HG02840 (cell line): Measurements from ENCODE around the gene NAXD.
"Not testable (repeated sequence)": the region's sequence is repeated elsewhere in the genome, so short reads cannot be mapped to it uniquely, and the experiment has no call there.

Source experiments
- ATAC-seq: cut with Tn5 transposase; IDR thresholded peaks from one replicate; pipeline ENCODE4 v1.9.1; 2021; ENCODE audit warnings: mild to moderate bottlenecking, moderate library complexity, moderate number of reproducible peaks; ENCODE audit not compliant: unreplicated experiment, low FRiP score

The NAXD gene

GRCh38 chr13:110615322-110616102 is at the start of gene NAXD:
Gene NAXD (plus strand): TSS chr13:110615545. CDS start chr13:110615602, 57 bp downstream.
- peak; percentile 74 for ATAC-seq

- ATAC-seq = no peak
Measured at GRCh38 chr13:110566171-110566570, 49.2 kb upstream of the NAXD start.

- ATAC-seq = no peak
Measured at GRCh38 chr13:110568612-110569011, 46.7 kb upstream of the NAXD start.

- ATAC-seq = not testable (repeated sequence)
Measured at GRCh38 chr13:110569962-110570361, 45.4 kb upstream of the NAXD start.

- no peak for ATAC-seq
Measured at GRCh38 chr13:110570886-110571285, 44.5 kb upstream of the NAXD start.

- no peak for ATAC-seq
Measured at GRCh38 chr13:110571896-110572777, 43.2 kb upstream of the NAXD start.

- ATAC-seq = no peak
Measured at GRCh38 chr13:110572778-110573118, 42.6 kb upstream of the NAXD start.

- no peak for ATAC-seq
Measured at GRCh38 chr13:110574161-110574560, 41.2 kb upstream of the NAXD start.

- peak; percentile 70 for ATAC-seq
Measured at GRCh38 chr13:110575322-110576069, 39.8 kb upstream of the NAXD start.

GRCh38 chr13:110576070-110576394 is 39.3 kb upstream of the NAXD start:
- no peak for ATAC-seq

GRCh38 chr13:110576736-110577476 is 38.4 kb upstream of the NAXD start:
- ATAC-seq = no peak

- no peak for ATAC-seq
Measured at GRCh38 chr13:110578363-110578762, 37.0 kb upstream of the NAXD start.

GRCh38 chr13:110580800-110581199 is 34.5 kb upstream of the NAXD start:
- no peak for ATAC-seq

- no peak for ATAC-seq
Measured at GRCh38 chr13:110581506-110582185, 33.7 kb upstream of the NAXD start.

- ATAC-seq = no peak
Measured at GRCh38 chr13:110582421-110582954, 32.9 kb upstream of the NAXD start.

GRCh38 chr13:110583178-110583865 is 32.0 kb upstream of the NAXD start:
- no peak for ATAC-seq

- no peak for ATAC-seq
Measured at GRCh38 chr13:110589793-110590390, 25.5 kb upstream of the NAXD start.

- no peak for ATAC-seq
Measured at GRCh38 chr13:110590577-110590976, 24.8 kb upstream of the NAXD start.

- ATAC-seq = no peak
Measured at GRCh38 chr13:110592665-110593064, 22.7 kb upstream of the NAXD start.
